HG03095 (cell line): ENCODE data around the gene SSR1.
"Not testable (repeated sequence)": the region's sequence is repeated elsewhere in the genome, so short reads cannot be mapped to it uniquely, and the experiment has no call there.

Experiments
- ATAC-seq: cut with Tn5 transposase; IDR thresholded peaks from one replicate; pipeline ENCODE4 v1.9.1; 2021; ENCODE audit warnings: moderate library complexity; ENCODE audit not compliant: unreplicated experiment

The SSR1 gene

DNA sequence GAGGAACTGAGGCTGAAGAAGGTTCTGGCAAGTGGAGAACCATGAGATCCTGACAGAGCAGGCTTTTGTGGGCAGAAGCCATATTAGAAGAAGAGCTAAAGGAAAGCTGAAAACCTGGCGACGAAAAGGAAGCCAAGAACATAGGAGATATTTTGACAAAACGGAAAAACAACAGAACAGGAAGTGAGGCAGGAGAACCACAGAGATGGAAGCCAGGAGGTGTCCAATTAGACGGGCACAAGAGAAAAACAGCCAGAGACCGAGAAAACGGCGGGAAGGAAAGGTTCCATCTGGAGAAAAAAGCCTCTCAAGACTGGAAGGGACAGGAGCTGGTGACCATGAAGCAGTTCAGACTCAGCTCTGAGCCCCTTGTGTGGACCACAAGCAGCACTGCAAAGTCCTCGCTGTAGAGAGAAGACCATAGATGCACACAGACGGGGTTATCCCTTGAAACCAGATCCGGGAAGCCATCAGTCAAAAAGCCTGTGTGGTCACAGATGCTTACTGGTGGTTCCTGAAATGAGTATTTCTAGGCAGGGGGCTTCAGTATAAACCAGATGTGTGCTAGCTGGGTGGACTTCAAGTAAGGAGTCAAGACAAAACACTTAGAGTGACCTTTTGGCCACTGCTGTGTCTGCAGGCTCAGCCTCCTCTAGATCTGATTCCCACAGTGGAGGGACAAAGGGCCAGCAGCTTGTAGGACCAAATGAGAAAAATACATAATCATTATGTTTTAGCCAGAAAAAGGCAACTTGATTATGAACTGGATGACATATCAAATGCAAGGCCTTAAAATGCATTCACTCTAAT is 30.7 kb downstream of the SSR1 start:
- no peak for ATAC-seq

DNA sequence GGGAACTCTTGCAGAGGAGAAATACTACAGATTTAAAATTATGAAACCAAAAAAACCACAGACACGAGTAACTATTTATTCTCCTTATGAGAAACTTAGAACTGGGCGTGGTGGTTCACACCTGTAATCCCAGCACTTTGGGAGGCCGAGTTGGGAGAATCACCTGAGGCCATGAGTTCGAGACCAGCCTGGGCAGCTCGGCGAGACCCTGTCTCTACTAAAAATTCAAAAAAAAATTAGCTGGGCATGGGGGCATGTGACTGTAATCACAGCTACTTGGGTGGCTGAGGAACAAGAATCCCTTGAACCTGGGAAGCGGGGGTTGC is 36.8 kb downstream of the SSR1 start:
- no peak for ATAC-seq

DNA sequence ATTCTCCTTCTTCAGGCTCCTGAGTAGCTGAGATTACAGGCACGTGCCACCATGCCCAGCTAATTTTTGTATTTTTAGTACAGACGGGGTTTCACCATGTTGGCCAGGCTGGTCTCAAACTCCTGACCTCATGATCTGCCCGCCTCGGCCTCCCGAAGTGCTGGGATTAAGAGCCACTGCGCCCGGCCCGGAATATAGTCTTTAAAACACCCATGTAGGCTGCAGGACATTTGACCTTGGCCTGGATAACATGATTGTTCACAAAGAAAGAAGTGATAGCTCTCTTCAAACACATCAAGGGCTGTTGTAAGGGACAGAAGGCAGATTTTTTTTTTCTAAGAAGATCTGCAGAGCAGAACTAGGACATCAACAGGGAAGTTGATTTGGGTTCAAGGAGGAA is 38.5 kb downstream of the SSR1 start:
- ATAC-seq = not testable (repeated sequence)

DNA sequence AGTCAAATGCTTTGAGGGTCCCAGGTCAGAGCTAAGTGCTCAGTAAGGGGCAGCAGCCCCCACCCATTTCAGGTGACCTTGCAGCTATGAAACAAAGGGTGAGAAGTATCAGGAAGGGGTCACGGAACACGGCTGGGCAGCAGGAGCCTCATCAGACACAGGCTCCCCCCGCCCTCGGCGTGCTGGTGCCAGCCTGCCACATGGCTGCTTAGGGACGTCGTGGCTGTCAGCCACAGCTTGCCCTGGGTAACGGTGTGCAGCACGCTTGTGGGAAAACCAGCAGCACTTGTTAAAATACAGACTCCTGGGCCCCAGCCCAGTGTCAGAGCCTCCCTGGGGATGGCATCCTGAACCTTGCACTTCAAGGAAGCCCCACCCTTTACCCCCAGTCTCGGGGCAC is 39.3 kb downstream of the SSR1 start:
- no peak for ATAC-seq

DNA sequence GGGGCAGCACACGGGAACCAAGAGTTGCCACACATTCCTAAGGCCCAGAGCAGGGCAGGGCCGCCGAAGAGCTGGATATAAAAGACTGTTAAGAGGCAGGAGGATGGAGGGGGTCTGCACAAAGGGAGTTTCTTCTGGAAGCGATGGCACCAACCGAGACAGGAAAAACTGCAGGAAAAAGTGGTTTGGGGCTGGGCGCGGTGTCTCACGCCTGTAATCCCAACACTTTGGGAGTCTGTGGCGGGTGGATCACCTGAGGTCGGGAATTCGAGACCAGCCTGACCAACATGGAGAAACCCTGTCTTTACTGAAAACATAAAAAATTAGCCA is 41.8 kb downstream of the SSR1 start:
- ATAC-seq = no peak

DNA sequence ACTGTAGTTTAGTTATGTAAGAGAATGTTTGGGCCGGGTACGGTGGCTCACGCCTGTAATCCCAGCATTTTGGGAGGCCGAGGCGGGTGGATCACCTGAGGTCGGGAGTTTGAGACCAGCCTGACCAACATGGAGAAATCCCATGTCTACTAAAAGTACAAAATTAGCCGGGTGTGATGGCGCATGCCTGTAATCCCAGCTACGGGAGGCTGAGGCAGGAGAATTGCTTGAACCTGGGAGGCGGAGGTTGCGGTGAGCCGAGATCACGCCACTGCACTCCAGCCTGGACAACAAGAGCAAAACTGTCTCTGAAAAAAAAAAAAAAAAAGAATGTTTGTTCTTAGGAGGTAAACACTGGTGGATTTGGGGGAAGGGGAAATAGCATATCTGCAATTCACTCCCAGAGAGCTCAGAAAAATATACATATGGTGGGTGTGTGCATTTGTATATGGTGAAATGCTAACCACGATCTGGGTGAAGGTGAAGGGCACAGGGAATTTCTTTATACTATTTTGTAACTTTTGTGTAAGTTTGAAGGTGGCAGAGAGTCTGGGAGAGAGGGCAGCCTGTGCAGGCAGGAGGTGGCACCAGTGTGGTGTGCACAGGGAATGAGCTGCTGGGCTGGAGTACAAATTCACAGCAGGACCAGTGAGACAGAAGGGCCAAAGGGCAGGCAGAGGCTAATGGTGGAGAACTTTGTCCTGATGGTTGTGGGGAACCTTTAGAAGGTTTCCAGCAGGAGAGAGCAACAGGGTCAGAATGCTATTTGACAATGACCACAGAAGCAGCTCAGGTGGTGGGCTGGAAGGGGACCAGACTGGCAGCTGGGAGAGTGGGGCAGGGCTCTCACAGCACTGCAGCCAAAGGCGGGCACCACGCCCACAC is 42.4 kb downstream of the SSR1 start:
- ATAC-seq = no peak

DNA sequence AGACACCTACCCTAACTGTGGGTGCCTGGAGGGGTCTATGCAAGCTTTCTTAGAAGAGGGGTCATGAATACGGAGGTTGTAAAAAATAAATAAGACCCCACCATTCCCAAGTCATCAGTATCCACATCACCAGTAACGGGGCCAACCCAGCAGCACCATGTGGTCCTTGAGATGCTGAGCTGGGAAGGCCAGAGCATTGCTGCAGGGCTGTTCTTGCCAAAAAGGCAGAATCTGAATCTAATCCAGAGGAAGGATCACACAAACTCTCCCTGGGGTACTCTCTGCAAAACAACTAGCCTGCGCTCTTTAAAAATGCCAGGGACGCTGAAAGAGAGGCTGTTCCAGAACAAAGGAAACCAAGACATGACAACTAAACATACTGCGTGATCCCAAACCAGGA is 43.2 kb downstream of the SSR1 start:
- ATAC-seq = no peak

DNA sequence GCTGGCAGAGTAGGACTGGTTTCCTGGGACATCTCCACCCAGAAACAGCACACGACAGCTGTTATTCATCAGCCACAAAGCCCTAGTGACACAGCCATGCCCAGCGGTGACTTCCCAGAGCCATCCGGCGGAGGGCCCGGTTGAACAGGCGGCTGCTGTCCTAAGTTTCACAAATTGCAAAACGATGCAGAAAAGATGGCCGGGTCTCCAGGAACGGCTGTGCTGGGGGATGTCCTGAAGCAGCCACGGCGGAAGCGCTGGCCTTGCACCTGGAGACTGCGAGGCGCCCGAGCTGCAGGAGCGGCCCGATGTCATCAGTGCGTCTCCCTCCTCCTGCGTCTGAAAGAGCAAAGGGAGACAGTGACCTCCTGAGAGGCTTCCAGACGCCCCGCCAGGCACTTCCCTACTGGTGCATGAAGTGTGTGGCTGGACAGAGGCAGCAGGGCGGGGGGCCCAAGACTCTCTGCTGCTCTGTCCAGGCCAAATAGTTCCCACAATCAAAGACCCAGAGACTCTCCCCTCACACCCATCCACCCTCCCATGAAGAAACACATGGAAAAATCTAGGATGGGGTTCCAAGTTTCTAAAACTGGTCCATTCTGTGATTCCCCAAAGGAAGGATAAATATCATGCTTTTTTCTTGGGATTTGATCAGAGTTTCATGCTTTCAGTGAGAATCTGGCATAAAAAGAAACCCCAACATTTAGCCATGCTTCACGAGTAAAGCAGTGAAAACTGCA is 44.0 kb downstream of the SSR1 start:
- no peak for ATAC-seq

DNA sequence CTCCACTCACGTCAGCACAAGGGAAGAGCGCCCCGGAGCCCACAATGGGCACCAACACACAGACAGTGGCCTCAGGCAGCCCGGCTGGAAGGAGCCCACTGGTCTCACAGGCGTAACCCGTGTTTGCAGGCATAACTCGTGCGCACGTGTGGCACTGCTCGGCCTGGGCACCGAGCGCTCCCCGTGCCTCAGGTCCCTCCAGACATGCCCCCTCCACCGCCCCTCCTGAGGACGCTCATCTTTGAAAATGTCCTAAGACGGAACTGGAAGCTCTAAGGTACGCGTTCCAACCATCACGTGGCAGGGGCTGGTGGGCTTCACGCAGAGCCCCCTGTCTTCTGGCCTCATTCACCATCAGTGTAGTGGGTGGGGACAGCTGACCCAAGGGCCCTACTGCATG is 44.6 kb downstream of the SSR1 start:
- no peak for ATAC-seq

DNA sequence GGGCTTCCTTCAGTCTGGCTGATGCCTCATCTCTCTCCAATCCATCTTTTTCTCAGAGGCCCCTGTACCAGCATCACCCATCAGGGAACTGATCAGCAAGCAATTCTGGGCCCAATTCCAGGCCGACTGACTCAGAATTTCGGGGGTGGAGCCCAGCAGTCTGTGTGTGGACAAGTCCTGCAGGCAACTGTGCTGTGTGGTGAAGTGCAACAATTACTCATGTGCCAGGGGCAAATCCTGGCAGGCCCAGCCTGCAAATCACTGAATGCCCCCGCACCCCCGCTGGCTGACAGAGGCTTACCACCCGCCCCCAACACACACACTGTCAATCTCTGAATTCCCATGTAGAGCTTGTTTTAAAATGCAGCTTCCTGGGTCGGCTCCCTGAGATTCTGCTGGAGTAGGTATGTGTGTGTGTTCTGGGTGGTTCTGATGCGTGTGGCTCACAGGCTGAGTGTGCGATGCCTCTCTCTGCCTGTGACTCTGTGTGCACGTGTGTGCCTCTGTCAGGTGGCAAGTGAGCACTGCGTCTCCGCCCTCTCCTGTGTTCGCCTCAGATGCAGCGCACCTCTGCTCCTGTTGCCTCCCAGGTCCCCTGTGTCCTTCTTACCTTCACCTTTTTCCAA is 45.4 kb downstream of the SSR1 start:
- no peak for ATAC-seq

DNA sequence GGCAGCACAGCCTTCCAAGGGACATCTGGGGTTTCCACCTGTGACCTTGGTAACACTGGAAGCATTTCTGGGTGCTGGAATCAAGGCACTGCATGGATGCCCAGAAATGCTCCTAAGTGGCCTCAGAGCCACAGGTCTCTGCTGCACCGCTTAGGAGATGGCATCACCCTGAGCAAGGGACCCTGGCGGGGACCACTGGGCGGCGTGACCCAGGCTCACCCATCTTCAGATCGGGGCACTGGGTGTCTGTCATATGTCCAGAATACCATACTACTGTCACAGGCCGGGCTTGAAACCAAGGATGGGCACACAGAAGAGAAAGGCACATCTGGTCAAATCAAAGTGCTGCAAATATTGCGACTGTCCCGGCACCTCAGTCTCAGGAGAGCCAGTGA is 45.9 kb downstream of the SSR1 start:
- no peak for ATAC-seq

DNA sequence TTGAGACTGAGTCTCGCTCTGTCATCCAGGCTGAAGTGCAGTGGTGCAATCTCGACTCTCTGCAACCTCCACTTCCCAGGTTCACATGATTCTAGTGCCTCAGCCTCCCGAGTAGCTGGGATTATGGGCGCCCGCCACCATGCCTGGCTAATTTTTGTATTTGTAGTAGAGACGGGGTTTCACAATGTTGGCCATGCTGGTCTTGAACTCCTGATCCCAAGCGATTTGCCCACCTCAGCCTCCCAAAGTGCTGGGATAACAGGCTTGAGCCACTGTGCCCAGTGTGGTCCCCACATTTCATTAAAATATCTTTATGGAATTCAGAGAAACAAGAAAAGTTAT is 47.6 kb downstream of the SSR1 start:
- not testable (repeated sequence) for ATAC-seq

DNA sequence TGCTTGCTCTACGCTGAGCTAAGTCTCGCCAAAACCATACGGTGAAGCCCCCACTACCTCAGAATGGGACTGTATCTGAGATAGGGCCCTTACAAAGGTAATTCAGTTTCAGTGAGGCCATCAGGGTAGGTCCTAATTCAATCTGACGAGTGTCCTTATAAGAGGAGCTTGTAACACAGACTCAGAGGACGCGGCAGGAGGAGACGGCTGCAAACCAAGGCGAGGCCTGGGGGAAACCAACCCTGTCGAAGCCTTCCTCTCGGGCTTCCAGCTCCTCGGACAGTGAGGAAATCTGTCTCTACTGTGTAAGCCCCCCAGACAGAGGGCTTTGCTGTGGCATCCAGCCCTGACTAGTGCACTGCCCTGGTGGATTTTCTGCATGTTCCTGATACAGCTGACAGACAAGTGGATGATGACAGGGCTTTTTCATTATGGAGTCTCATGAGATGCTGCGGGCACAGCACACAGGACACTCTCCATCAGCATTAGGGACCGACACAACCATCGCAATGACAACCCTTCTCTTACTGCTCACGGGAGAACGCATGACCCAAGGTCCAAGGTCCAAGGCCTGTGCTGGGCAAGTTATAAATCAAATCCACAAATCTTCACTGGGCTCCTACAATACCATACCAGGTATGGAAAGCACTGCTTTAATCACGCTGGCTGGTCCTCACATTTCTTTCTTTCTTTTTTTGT is 48.2 kb downstream of the SSR1 start:
- ATAC-seq = no peak

DNA sequence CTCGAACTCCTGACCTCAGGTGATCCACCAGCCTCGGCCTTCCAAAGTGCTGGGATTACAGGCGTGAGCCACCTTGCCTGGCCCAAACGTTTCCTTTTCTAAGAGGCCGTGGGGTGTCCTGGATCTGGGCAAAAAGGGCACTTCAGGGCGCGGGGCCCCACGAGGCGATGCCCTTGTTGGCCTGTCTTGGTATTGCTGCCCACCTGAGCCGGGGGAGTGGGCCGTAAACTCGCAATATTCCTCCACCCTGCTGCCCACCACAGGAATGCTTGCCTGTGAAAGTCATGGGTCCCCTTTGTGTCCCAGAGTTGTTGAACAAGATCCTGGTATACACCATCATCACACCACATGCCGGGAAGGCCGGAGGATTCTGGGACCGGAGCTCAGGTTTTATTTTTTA is 49.0 kb downstream of the SSR1 start:
- no peak for ATAC-seq

DNA sequence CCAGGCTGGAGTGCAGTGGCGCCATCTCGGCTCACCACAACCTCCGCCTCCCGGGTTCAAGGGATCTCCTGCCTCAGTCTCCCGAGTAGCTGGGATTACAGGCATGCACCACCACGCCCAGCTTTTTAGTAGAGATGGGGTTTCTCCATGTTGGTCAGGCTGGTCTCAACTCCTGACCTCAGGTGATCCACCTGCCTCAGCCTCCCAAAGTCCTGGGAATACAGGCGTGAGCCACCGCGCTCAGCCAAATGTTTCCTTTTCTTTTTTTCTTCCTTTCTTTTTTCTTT is 49.5 kb downstream of the SSR1 start:
- not testable (repeated sequence) for ATAC-seq

DNA sequence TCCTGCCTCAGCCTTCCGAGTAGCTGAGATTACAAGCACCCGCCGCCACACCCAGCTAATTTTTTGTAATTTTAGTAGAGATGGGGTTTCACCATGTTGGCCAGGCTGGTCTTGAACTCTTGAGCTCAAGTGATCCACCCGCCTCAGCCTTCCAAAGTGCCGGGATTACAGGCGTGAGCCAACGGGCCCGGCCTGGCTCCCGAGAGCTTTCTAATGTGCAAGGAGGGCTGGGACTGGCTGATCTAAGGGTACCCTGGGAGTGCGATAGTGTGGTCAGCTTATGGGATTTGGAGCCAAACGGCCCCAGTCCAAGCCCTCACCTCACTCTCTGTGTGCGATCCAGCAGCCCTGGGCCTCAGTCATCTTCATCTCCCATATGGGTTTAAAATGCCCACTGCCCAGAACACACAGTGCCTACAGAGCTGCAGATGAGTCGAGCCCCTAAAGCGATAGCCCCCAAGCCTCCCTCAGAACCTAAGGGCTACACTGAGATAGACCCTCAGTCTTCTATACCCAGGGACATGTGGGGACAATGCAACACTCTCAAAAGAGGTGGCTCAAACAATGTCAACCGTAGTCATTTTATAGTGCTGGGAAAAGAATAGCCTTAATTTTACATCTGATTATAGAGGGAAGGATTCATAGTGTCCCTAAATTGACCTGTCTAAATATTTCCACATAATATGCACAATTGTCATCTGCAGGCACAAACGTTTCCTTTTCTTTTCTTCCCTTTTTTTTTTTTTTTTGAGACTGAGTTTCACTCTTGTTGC is 50.1 kb downstream of the SSR1 start:
- ATAC-seq = no peak

DNA sequence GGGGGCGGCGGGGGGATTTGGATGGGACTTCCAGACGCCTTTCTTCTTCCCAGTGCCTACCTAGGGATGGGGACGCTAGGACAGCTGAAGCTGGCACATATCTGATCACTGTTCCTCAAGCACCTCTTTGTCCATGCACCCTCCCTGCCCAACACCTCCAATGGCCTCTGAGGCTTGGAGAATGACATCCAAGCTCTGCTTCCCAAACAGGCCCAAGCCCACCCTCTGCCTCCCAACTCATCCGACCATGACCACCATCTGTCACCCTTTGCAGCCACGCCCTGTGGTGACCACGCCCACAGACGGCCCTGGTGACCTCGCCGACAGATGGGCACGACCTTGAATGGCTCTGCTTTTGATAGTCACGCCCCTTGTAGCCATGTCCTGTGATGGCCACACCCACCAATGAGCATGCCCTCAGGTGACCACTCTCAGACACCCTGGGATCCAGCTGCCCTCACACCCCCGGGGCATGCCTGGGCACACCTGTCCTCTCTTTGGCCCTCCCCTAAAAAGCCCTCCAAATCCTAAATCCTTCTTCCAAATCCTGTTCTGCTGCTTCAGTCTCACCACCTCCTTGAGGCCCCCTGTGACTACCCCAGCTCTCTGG is 51.0 kb downstream of the SSR1 start:
- ATAC-seq = no peak

DNA sequence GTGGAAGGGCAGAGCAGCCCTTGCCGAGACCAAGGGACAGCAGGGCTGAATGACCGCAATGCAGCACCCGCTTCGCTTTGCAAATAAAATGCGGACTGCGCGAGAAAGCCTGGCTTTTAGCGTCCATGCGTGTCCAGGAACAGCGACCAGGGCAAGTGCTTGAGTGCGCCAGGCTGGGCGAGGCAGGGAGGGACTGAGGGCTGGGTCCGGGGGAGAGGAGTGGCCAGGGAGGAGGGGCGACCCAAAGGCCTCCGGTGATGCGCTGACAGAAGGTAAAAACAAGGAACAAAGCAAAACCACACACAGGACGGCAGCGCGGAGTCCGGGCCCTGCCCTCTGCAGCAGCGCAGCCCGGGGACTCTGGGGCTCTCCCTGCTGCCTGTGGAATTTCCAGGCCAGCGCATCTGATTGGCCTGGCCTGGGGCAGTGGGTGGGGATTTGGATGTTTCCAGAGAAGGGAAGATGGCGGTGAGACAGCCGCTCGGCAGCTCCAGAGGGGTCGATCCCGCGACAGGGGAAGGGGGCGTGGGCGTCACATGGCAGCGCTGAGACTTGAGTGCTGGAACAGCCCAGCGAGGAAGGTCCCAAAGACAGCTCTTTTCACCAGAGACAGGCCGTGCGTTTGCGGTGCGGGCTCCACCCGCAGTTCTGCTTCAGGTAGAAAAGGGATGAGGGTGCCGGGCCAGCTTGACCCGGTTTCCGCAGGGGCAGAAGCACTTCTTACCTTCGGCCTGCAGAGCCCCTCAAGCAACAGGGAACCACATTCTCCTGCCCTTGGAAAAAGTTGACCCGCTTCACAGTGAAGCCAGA is 51.8 kb downstream of the SSR1 start:
- peak; percentile 70 for ATAC-seq
